Omental fat pad (tissue), 4 donors: ENCODE results near the gene RABEP2. TPM values are rescaled to one million over a fixed set of nuclear protein-coding genes. Genes with fewer than 3 reads are reported as not detected.

Experiments used
- ATAC-seq: fragments of 150-250 bp; one replicate; pipeline ENCODE4 v1.9.1; 2016; ENCODE audit warnings: mild to moderate bottlenecking, moderate library complexity; ENCODE audit not compliant: low FRiP score
- DNase-seq: peaks from one replicate; pipeline ENCODE4 v3.0.0-alpha.2; 2019; ENCODE audit warnings: low spot score
- small RNA-seq: library from RNA; depleted of rRNA; stranded (forward); fragments of <200 nt; gene quantifications from one replicate; pipeline ENCODE3, GENCODE V24; 2016
- total RNA-seq, 4 donors: library from RNA; depleted of rRNA; stranded (reverse); fragments of >200 nt; gene quantifications; one replicate each; pipeline ENCODE4 v1.1.0, GENCODE V29; 2016
- TF ChIP-seq, protein P1 (sequence below), 3 donors: fragments of 450-650 bp; IDR thresholded peaks; one replicate each; pipeline ENCODE4 v1.5.1; 2016 to 2017; ENCODE audit warnings: antibody characterized with exemption in 3 of 3, mild to moderate bottlenecking in 3 of 3, moderate library complexity in 2 of 3

The RABEP2 gene
- total RNA-seq, 4 donors from 2014 or later = 10.1 to 21.7 (median 17.0) TPM

DNA sequence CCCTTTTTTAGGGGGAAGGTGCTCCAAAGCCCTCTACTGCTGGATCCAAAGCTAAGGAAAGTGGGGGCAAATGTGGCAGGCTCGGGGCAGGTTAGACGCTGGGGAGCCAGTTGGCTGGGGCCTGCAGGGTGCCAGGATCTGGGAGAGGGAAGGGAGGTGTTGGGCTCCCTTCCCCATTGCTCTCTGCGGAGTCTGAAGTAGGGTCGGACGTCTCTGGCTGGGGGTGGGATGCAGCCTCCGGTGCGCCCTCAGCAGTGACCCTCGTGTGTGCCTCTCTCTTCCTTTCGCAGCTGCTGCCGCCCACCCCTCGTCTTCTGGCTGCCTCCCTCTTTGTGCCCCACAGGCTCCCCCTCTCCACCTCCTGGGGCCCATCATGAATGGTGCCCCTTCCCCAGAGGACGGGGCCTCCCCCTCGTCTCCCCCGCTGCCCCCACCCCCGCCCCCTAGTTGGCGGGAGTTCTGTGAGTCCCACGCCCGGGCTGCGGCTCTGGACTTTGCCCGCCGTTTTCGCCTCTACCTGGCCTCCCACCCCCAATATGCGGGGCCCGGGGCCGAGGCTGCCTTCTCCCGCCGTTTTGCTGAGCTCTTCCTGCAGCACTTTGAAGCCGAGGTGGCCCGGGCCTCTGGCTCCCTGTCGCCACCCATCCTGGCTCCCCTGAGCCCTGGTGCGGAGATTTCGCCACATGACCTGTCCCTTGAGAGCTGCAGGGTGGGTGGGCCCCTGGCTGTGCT is 59.1 kb downstream of the RABEP2 start:
- TF ChIP-seq, protein P1, sequence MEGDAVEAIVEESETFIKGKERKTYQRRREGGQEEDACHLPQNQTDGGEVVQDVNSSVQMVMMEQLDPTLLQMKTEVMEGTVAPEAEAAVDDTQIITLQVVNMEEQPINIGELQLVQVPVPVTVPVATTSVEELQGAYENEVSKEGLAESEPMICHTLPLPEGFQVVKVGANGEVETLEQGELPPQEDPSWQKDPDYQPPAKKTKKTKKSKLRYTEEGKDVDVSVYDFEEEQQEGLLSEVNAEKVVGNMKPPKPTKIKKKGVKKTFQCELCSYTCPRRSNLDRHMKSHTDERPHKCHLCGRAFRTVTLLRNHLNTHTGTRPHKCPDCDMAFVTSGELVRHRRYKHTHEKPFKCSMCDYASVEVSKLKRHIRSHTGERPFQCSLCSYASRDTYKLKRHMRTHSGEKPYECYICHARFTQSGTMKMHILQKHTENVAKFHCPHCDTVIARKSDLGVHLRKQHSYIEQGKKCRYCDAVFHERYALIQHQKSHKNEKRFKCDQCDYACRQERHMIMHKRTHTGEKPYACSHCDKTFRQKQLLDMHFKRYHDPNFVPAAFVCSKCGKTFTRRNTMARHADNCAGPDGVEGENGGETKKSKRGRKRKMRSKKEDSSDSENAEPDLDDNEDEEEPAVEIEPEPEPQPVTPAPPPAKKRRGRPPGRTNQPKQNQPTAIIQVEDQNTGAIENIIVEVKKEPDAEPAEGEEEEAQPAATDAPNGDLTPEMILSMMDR (IDR thresholded peaks at IDR 0.05) = no peak
- DNase-seq (no peak), ATAC-seq (no peak)

- no peak for ATAC-seq
- TF ChIP-seq, protein P1 (IDR thresholded peaks at IDR 0.05) = no peak
Measured at GRCh38 chr16:28865001-28865688, 59.9 kb downstream of the RABEP2 start.

GRCh38 chr16:28863929-28864793 is 60.9 kb downstream of the RABEP2 start:
- ATAC-seq = peak; percentile 17
- DNase-seq = no peak
- TF ChIP-seq, protein P1 (IDR thresholded peaks at IDR 0.05) = no peak

More at GRCh38 chr16:28865001-28865688, 59.9 kb downstream of the RABEP2 start:
- DNase-seq = no peak

- DNase-seq (no peak), ATAC-seq (no peak)
- TF ChIP-seq, protein P1 (IDR thresholded peaks at IDR 0.05) = no peak
Measured at GRCh38 chr16:28859326-28859725, 65.7 kb downstream of the RABEP2 start.

DNA sequence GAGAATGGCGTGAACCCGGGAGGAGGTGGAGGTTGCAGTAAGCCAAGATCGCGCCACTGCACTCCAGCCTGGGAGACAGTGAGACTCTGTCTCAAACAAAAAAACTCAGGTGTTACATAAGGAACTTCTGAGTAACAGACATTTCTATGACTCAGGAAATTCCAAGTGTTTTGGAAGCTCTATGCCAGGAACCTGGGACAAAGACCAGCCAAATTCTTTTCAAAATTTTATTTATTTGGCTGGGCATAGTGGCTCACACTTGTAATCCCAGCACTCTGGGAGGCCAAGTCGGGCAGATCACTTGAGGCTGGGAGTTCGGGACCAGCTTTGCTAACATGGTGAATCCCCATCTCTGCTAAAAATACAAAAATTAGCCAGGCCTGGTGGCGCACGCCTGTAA is 66.6 kb downstream of the RABEP2 start:
- DNase-seq (no peak), ATAC-seq (peak; percentile 54)
- TF ChIP-seq, protein P1 (IDR thresholded peaks at IDR 0.05) = no peak

Small RNA genes within 50 kb of the gene (small RNA-seq; reads per million reads assigned to genes)
- not detected for gene RF00416

Other genes starting within 250 kb of the RABEP2 start
- gene EIF3C, start 213.8 kb downstream of the RABEP2 start, total RNA-seq = 100 to 1,000 TPM; 125 to 198 (median 183) TPM
- 10 to 100 TPM in 2 of 4 donors, 1 to 10 TPM in 2; 3.2 to 18.4 (median 7.3) TPM for gene NPIPB9, start 173.5 kb downstream of the RABEP2 start, total RNA-seq
- gene ATXN2L, start 102.2 kb downstream of the RABEP2 start, total RNA-seq = 10 to 100 TPM; 34.4 to 83.3 (median 59.5) TPM
- gene TUFM, start 78.9 kb downstream of the RABEP2 start, total RNA-seq = 100 to 1,000 TPM in 2 of 4 donors, 10 to 100 TPM in 2; 93.2 to 133 (median 103) TPM
- 10 to 100 TPM; 16.1 to 25.4 (median 18.8) TPM for gene SH2B1, start 61.4 kb downstream of the RABEP2 start, total RNA-seq
- under 1 TPM; 0.32 to 0.44 (median 0.37) TPM for gene ATP2A1, start 46.8 kb downstream of the RABEP2 start, total RNA-seq
- under 1 TPM in 1 of 4 donors, not detected in 3; 0.46 TPM for gene CD19, start 6.7 kb upstream of the RABEP2 start, total RNA-seq
- gene NFATC2IP, start 25.7 kb upstream of the RABEP2 start, total RNA-seq = 10 to 100 TPM; 22.1 to 33.4 (median 29.3) TPM
- 10 to 100 TPM; 16.3 to 21.0 (median 18.5) TPM for gene SPNS1, start 49.5 kb upstream of the RABEP2 start, total RNA-seq
- gene LAT, start 59.8 kb upstream of the RABEP2 start, total RNA-seq = 1 to 10 TPM; 1.4 to 8.5 (median 6.8) TPM